Activated CD8-positive, alpha-beta T cell treated with anti-CD3 and anti-CD28 coated beads for 36 hours (primary cell): ENCODE data around the gene OR5A1. TPM values are rescaled to one million over a fixed set of nuclear protein-coding genes. Genes with fewer than 3 reads are reported as not detected.

ENCODE experiments used
- ATAC-seq: fragments of 200-7000 bp; cut with Tn5 transposase; one replicate; pipeline ENCODE4 v1.10.0; 2021; ENCODE audit warnings: mild to moderate bottlenecking, moderate library complexity
- CTCF ChIA-PET: fragments of 350-600 bp; sonication (Branson Sonifier 250); formaldehyde crosslinking; loops from one replicate; lab custom pipeline; 2021; ENCODE audit warnings: antibody characterized with exemption; lab: Charles Lee
- POLR2A ChIA-PET: fragments of 350-600 bp; sonication (Branson Sonifier 250); formaldehyde crosslinking; loops from one replicate; lab custom pipeline; 2021; ENCODE audit warnings: antibody characterized with exemption; lab: Charles Lee
- DNase-seq: peaks from one replicate; pipeline ENCODE4 v3.0.0-alpha.2; 2020
- H3K27ac Mint-ChIP-seq: one replicate; pipeline ENCODE4 v1.8.0; 2021; ENCODE audit warnings: mild to moderate bottlenecking, mixed read lengths
- H3K27me3 Mint-ChIP-seq: one replicate; pipeline ENCODE4 v1.8.0; 2021; ENCODE audit warnings: mixed read lengths
- H3K36me3 Mint-ChIP-seq: one replicate; pipeline ENCODE4 v1.8.0; 2021; ENCODE audit warnings: low read depth, mixed read lengths
- H3K4me1 Mint-ChIP-seq: one replicate; pipeline ENCODE4 v1.8.0; 2021; ENCODE audit warnings: low read depth, mixed read lengths
- H3K4me3 Mint-ChIP-seq: one replicate; pipeline ENCODE4 v1.8.0; 2021; ENCODE audit warnings: mild to moderate bottlenecking, moderate library complexity, mixed read lengths
- H3K9me3 Mint-ChIP-seq: one replicate; pipeline ENCODE4 v1.8.0; 2021; ENCODE audit warnings: mixed read lengths
- intact Hi-C: fragments of 100-400 bp; cut with micrococcal nuclease; formaldehyde crosslinking; loops from one replicate; pipeline ENCODE4 v1.10.0; 2022
- total RNA-seq, 2 experiments: library from RNA; stranded (reverse); gene quantifications; one replicate each; pipeline ENCODE4 v1.2.3, GENCODE V29; 2021
- TF ChIP-seq, protein P1 (sequence below): fragments of 200-600 bp; IDR thresholded peaks from one replicate; pipeline ENCODE4 v1.8.0; 2022; ENCODE audit warnings: antibody characterized with exemption, mild to moderate bottlenecking

The OR5A1 gene
- total RNA-seq, 2 experiments from 2014 or later, result not detected

DNA sequence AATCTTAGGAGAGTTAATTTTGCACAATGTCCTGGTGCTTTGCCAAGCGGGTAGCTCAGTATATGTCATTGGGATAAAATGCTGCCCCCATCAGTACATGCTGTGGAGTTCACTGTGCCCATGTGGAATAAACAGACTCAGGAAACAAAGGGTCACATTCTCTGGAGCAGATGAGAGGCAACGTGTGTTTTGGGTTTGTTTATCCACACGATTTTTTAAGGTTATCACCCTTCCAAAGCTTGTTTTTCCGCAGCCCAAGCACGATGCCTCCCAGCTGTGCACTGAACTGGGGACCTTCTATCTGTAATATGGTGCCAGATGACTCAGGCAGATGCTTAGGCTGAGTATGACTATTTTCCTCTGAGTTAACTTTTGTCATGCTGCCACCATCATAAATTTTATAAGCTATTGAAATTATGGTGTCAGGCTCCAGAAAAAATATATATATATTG lies 26.9 kb downstream of the OR5A1 start:
- no peak overlapping the region for H3K27ac Mint-ChIP-seq
- DNase-seq (no peak), ATAC-seq (no peak)
- H3K4me1 Mint-ChIP-seq, result no peaks in the 10 kb centered on the region
- peaks cover 10% of the 10 kb centered on the region for H3K27me3 Mint-ChIP-seq
- no peaks in the 10 kb centered on the region for H3K36me3 Mint-ChIP-seq
- ChIA-PET CTCF (no interaction called here), POLR2A (no interaction called here)
- H3K4me3 Mint-ChIP-seq, result no peak overlapping the region
- TF ChIP-seq, protein P1, sequence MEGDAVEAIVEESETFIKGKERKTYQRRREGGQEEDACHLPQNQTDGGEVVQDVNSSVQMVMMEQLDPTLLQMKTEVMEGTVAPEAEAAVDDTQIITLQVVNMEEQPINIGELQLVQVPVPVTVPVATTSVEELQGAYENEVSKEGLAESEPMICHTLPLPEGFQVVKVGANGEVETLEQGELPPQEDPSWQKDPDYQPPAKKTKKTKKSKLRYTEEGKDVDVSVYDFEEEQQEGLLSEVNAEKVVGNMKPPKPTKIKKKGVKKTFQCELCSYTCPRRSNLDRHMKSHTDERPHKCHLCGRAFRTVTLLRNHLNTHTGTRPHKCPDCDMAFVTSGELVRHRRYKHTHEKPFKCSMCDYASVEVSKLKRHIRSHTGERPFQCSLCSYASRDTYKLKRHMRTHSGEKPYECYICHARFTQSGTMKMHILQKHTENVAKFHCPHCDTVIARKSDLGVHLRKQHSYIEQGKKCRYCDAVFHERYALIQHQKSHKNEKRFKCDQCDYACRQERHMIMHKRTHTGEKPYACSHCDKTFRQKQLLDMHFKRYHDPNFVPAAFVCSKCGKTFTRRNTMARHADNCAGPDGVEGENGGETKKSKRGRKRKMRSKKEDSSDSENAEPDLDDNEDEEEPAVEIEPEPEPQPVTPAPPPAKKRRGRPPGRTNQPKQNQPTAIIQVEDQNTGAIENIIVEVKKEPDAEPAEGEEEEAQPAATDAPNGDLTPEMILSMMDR, result no peak
- intact Hi-C loops, result no loop called here
- H3K9me3 Mint-ChIP-seq, result no peaks in the 10 kb centered on the region

DNA sequence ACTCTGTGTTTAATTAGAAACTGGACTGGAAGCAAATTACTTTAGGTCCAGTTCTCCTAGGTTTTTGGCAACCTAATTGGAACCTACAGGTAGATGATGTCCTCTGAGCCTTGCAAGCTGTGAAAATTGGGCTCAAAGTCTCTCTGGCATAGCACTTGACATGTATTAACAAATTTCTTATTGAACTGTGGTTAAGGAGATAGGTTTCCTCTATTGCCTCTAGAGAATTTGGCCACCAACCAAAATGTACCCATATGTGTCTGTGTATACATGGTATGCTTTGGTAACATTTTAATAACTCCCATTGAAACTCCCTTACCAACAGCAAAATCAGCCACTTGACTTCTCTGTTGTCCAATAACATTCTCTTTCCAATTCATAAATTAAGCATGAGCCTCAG lies 36.7 kb downstream of the OR5A1 start, which contains the start of gene OR4D10:
Gene OR4D10 (plus strand): TSS at position 301 of the 400 bp plus-strand sequence. CDS start 4,115 bp downstream, outside the sequence.
- POLR2A ChIA-PET, result interaction anchor here (0.6 kb wide), 1 partner anchor 93 kb away, joined by 4 read pairs; no protein-coding TSS in a partner anchor
- TF ChIP-seq, protein P1, result no peak
- H3K36me3 Mint-ChIP-seq, result no peaks in the 10 kb centered on the region
- H3K4me1 Mint-ChIP-seq, result no peaks in the 10 kb centered on the region
- peaks cover 5% of the 10 kb centered on the region for H3K27me3 Mint-ChIP-seq
- intact Hi-C loops, result no loop called here
- CTCF ChIA-PET, result no interaction called here
- no peak within 1 kb of the TSS for H3K4me3 Mint-ChIP-seq
- DNase-seq (no peak), ATAC-seq (no peak)
- no peaks in the 10 kb centered on the region for H3K9me3 Mint-ChIP-seq
- no peak within 1 kb of the TSS for H3K27ac Mint-ChIP-seq

DNA sequence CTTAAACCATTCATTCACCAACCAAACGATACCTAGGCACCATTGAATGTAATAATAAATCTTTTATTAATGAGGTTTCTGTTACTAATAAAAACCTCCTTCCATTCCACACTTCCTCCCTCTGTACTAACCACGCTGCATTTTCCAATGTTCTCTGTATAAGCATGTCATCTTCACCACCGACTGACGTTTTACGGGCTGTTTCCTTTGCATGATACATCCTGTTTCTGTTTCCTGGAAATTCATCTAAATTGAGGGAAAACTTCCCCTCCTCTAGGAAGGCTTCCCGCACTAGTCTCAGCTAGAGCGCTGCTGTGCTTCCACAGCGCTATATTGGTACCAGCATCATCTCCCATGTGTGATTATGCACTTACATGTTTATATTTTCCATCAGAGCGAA lies 38.9 kb downstream of the OR5A1 start:
- Mint-ChIP-seq H3K27ac (no peak overlapping the region), H3K4me3 (no peak overlapping the region), H3K9me3 (no peaks in the 10 kb centered on the region), H3K36me3 (no peaks in the 10 kb centered on the region), H3K4me1 (no peaks in the 10 kb centered on the region), H3K27me3 (peaks cover 3% of the 10 kb centered on the region)
- POLR2A ChIA-PET, result no interaction called here
- CTCF ChIA-PET, result no interaction called here
- no peak for ATAC-seq
- intact Hi-C loops, result no loop called here
- TF ChIP-seq, protein P1, result no peak
- no peak for DNase-seq

DNA sequence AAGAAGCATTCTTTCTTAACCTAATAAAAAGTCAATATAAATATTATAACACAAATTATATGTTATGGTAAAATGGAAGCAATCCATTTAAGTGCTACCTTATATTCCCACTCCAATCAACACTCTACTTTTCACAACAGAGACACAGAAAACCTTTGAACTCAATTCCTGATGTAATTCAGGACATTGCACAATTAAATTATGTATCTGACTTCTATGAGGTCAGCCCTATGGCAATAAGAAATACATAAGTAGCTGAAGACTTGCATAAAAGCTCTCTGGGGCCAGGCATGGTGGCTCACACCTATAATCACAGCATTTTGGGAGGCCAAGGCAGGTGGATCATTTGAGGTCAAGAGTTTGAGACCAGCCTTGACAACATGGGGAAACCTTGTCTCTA lies 43.6 kb downstream of the OR5A1 start:
- no peak overlapping the region for H3K4me3 Mint-ChIP-seq
- no peaks in the 10 kb centered on the region for H3K27me3 Mint-ChIP-seq
- ChIA-PET CTCF (no interaction called here), POLR2A (no interaction called here)
- no peaks in the 10 kb centered on the region for H3K36me3 Mint-ChIP-seq
- TF ChIP-seq, protein P1, result no peak
- intact Hi-C loops, result no loop called here
- no peaks in the 10 kb centered on the region for H3K4me1 Mint-ChIP-seq
- DNase-seq (no peak), ATAC-seq (no peak)
- no peak overlapping the region for H3K27ac Mint-ChIP-seq
- H3K9me3 Mint-ChIP-seq, result no peaks in the 10 kb centered on the region

DNA sequence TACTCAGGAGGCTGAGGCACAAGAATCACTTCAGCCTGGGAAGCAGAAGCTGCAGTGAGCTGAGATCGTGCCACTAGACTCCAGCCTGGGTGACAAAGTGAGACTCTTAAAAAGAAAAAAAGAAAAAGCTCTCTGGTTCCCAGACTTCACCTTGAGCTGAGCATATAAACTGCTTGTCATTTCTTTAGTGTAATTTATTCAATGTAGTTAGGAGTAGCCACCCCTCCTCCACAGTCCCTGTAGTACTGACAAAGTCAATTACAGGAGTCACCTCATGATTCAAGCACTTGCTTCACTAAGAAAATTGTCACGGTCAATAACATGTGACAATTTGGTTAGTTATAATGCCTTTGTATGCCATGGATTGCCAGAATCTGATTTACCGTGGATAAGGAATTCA lies 44.1 kb downstream of the OR5A1 start:
- Mint-ChIP-seq H3K4me1 (no peaks in the 10 kb centered on the region), H3K36me3 (no peaks in the 10 kb centered on the region), H3K27ac (no peak overlapping the region), H3K9me3 (no peaks in the 10 kb centered on the region), H3K27me3 (no peaks in the 10 kb centered on the region), H3K4me3 (no peak overlapping the region)
- ATAC-seq, result no peak
- TF ChIP-seq, protein P1, result no peak
- no peak for DNase-seq
- intact Hi-C loops, result no loop called here
- ChIA-PET CTCF (no interaction called here), POLR2A (no interaction called here)

Other genes starting within 250 kb of the OR5A1 start
- gene MPEG1, start 223.5 kb upstream of the OR5A1 start, total RNA-seq, result not detected
- gene OR5AN1, start 77.6 kb upstream of the OR5A1 start, total RNA-seq, result not detected
- gene OR5A2, start 10.1 kb upstream of the OR5A1 start, total RNA-seq, result not detected
- gene OR4D6, start 20.5 kb downstream of the OR5A1 start, total RNA-seq, result not detected
- not detected for gene OR4D10, start 36.8 kb downstream of the OR5A1 start, total RNA-seq
- not detected for gene OR4D11, start 67.1 kb downstream of the OR5A1 start, total RNA-seq
- gene OR4D9, start 75.1 kb downstream of the OR5A1 start, total RNA-seq, result not detected
- gene OSBP, start 179.3 kb downstream of the OR5A1 start, total RNA-seq, result 10 to 100 TPM; 38.1 to 41.0 TPM
- gene PATL1, start 232.6 kb downstream of the OR5A1 start, total RNA-seq, result 10 to 100 TPM; 59.5 to 60.6 TPM